NCI-H1048 (cell line): ENCODE data around the gene CASS4.
"Not testable (repeated sequence)": the region's sequence is repeated elsewhere in the genome, so short reads cannot be mapped to it uniquely, and the experiment has no call there.

Experiments
- DNase-seq: peaks from one replicate; lab custom pipeline; 2025; lab: John Stamatoyannopoulos, UW

CASS4 gene, protein sequence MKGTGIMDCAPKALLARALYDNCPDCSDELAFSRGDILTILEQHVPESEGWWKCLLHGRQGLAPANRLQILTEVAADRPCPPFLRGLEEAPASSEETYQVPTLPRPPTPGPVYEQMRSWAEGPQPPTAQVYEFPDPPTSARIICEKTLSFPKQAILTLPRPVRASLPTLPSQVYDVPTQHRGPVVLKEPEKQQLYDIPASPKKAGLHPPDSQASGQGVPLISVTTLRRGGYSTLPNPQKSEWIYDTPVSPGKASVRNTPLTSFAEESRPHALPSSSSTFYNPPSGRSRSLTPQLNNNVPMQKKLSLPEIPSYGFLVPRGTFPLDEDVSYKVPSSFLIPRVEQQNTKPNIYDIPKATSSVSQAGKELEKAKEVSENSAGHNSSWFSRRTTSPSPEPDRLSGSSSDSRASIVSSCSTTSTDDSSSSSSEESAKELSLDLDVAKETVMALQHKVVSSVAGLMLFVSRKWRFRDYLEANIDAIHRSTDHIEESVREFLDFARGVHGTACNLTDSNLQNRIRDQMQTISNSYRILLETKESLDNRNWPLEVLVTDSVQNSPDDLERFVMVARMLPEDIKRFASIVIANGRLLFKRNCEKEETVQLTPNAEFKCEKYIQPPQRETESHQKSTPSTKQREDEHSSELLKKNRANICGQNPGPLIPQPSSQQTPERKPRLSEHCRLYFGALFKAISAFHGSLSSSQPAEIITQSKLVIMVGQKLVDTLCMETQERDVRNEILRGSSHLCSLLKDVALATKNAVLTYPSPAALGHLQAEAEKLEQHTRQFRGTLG

DNA sequence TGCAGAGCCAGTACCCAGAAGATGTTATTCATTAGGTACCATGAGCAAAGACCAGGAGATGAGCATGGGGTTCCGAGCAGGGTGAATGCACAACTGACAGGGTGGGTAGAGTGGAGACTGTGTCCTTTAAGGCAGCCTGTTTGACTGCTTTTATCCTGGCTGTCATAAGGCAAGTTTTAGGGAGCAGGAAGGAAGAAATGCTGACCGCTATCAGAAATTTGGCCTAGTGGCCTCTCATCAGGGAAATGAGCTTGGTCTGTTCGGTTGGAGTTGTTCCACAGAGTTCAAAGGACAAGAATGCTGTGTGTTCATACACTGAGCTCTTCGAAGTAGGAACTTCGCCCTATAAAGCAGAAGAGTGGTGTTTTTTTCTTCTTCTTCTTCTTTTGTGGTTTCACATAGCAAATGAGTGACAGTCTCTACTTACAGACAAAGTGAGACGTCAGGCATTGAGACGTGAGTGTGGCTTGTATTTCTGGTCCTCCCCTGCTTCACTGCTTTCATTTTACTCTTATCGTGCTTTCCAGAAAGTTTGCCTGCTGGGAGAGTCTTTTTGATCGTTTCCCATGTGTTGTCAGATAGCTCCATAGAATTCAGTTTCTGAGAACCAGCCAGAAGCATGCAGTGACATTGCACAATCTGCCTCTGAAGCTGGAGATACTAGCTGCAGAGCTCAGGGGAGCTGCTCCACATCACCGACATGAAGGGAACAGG is at the start of gene CASS4:
TSS of gene CASS4 (plus strand) at position 502 of the 714 bp plus-strand sequence. CDS start at position 701, 199 bp downstream.
- no peak for DNase-seq

DNA sequence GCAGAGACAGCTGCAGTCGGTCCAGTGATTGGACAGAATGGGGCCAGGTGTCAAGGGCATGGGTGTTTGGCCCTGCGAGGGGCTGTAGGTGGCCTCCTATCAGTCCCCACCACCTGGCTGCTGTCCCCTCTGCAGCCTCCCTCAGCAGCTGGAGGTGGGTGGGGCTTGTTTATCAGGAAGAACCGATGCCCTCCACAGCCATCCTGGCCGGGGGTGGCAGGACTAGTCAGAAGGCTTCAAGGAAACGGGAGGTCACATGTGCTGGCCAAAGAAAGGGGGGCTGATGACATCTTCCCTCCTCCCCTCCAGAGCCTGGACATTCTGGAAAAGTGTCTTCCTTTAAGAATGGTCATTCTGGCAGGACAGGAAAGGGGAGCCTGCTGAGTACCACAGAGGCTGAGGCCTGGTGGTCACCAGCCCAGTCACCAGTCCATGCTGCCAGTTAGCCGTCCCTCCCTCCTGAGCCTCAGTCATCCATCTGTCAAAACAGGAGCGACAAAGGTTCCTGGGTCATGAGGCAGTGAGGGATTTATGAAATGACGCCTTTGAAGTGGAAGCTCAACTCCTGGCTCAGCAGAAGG is 49.1 kb upstream of the CASS4 start:
- DNase-seq, result no peak

DNA sequence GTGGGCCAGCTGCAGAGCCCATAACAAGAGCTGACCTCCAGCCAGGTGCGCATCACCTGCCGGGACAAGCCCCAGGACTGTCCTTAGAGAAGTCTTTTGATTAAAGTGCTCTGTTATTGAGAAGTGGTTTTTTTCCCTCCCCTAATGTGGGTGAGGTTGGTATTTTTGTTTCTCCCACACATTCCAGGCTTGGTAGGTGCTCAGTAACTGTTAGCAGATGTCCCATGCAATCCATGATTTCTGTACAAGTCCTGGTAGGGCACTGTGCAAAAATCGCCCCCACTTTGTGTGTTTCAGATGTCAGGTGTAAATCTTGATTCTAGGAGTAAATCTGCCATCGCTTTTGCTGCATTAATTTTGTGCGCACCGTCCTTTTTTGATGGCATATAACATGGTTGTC is 48.6 kb upstream of the CASS4 start:
- DNase-seq, result no peak

DNA sequence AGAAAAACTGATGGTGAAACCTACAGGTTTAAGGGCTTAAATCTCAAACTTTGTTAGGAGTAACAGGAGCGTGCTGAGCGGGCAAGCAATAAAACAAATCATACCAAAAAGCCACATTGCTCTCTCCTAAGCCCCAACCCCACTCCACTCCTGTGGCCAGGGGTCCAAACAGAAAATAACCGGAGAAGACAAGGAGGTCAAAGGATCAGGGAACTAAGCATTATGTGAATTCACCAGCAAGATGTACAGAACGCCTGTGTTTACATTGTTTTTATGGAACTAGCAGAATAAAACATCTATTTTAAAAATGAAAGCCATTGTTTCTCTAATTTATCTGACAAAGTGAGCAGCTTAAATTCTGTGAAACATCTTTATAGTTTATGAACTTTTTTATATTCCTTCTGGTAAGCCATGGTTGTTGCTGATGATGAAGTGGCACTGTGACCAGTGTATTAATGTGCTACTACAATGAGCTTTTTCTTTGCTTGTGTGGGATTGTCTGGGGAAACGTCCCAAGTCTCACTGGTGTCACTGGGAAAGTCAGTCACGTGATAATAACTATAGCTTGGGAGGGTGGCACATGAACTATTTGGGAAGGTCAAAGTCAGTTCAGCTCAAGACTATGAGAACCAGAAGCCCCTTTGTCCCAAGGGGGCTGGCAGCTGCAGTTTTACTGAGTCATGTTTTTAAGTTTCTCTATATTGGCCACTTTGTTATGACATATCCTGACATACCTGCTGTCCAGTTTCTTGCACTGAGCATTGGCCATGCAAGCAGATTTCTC is 43.5 kb upstream of the CASS4 start:
- DNase-seq, result no peak

DNA sequence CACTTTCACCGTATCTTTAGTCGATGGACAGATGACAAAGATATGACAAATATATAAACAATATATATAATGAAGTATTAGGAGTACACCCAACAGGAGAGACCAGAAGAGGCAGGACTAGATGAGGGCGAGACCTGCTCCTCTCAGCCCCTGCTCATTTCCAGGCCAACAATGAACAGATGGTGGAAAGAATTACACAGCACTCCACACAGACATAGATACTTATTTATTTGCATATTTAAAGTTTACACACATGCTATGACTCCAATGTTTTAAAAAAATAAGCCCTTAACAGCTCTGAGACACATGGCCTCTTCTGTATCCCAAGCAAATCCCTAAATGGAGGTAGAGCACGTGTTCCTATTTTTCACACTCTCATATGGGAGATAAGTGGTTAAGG is 42.9 kb upstream of the CASS4 start:
- no peak for DNase-seq

DNA sequence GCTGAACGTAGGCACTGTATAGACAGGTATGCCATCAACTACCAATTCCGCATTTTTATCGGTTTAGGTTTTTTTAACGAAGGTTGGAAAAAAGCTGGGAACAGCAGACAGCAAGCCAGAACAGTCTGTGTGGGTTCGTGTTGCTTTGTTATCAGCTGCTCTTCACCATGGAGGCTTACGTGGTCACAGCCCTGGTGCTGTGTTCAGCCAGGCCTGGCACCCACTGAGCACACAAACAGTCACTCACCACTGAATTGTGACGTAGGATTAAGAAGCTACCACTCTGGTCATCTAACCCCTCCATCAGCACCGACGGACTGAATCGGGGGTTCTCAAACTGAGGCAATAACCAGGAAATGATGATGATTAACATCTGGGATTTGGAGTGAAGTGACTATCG is 40.1 kb upstream of the CASS4 start:
- no peak for DNase-seq

DNA sequence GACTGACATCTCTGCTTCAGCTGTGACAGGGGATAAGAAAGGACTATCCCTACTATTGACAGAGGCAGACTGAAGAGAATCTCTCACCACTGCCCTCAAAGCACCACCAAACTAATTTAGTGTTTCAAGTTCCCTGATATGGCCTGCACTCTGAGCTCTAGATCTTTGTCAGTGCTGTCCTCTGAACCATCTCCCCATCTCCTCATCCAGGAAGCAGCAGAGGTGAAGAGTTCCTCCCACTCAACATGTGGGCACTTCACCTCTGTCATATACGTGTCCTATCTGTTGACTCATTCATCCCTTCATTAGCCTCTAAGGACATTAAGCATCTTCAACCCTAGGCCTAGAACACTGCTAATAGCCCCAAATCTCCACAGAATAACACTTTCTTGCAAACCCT is 39.2 kb upstream of the CASS4 start:
- no peak for DNase-seq

DNA sequence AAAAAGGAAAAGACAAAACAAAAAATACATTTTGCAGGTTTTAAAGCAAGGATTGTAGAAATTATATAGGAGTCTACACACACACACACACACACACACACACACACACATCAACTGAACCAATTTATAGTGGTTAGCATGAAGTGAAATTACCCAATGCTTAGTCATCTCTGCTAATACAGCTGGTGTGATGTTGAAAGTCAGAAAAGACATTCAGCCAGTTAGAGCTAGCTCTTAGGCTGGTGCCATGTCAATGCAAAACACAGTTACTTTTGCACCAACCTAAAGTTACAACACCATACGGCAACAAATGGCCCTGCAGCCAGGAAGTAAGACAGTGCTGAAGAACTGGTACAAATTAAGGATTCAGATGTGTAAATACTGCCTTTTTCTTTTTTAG is 38.1 kb upstream of the CASS4 start:
- DNase-seq, result no peak

DNA sequence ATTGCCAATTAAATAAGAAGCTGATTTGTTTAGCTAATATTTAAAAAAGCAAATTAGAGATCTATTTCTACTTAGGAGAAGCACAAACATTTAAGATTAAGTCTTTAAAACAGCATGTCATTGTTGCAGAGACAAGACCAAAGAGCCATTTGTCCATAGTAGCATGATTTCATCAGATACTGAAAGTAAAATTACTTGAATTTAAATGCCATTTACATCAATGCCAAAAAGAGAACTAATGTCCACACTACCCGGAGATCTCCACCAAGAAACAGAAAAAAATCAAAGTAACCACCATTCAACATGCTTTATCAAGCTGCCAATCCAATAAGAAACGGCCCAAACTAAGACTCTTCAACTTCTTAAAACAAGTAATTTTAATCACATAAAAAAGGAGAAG is 35.7 kb upstream of the CASS4 start:
- no peak for DNase-seq

DNA sequence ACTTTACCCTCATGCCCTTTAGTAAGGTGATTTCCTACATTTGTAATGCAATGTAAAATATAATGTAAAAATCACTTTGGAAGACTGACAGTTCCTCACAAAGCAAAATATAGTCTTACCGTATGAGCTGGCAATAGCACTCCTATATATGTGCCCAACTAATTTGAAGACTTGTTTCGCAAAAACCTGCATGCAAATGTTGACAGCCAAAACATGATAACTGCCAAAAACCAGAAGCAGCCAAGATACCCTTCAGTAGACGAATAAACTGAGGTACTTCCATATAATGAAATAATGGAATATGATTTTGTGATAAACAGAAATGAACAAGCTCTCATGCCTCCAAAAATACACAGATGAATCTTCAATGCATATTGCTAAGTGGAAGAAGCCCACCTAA is 33.7 kb upstream of the CASS4 start:
- no peak for DNase-seq

DNA sequence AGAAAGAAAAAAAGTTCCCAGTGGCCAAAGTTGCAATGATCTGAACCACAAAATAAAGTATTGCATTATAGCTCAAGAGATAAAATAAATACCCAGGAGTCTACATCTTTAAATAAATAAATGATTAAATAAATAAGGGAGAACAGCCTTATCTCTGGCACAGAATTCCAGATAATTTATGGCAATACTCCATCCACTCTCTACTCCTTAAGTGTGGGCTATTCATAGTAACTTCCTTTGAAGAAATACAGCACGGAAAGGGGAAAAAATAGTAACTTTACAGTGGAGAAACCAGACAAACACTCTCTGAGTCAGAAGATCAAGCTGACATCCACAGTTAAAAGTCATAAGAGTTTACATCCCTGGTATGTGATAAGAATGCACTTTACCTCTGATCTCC is 31.7 kb upstream of the CASS4 start:
- no peak for DNase-seq

DNA sequence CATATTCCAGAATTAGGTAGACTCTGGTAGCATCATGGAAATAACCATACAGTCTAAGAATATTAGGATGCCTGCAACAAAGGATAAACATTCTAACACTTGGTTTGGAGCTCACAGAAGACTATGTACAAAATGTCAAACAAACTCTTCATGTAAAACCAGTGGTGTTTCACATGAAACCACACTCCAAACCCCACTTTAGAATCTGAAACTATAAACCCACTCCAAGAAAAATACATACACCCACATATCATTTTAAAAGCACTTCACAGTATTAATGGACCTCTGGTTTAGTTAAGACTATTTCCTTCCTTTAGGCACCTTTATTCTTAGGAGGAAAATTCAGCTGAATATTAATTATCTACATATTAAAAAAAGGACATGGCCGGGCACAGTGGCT is 30.6 kb upstream of the CASS4 start:
- DNase-seq, result no peak

DNA sequence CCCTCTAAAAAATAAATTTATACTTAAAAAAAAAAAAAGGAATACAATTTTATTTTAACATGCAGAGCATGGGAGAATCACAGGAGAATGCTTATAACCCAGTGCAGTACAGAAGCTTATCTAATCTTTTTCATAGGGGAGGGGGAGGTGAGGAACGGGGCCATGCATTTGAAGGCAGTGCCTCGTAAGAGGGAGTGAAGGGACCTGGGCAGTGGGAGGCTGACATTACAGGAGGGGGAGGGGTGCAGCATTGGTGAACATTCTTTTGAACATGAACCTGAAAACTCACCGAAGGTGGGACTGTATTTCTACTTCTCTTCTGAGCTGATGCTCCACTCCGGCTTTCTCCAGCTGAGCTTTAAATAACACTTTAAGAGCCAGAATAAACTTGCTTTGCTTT is 29.4 kb upstream of the CASS4 start:
- no peak for DNase-seq

DNA sequence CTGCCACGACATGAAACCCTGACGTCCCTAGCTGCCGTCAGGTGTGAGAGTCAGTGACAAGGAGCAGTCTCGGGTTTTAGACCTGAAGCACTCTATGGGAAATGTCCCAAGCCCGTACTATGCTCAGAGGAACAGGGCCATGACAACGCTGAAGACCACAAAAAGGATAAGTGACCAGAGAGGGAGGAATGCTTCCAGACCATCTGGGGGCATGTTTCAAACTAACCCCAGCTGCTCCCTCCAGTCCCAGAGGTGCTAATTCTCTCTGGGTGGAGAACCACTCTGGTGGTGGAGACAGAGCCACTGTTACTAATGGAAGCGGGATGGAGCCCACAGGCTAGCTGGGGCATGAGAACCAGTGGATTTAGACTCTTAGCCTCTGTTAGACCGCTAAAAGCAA is 28.7 kb upstream of the CASS4 start:
- no peak for DNase-seq

DNA sequence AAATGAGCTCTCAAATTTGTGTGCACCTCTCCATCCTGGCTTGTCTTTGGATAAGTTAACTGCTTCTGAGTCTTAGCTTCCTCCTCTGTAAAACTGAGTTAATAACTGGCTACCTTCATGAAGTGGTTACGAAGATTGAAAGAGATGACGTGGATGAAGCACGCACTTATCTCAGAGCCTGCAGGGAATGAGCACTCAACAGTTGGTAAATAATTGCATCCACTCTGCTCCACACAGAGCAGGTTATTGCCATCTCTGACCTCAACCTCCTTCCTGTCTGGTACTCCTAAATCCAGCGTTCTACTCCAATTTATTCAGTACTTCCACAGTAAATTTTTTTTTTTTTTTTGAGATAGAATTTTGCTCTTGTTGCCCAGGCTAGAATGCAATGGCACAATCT is 26.9 kb upstream of the CASS4 start:
- DNase-seq, result no peak

DNA sequence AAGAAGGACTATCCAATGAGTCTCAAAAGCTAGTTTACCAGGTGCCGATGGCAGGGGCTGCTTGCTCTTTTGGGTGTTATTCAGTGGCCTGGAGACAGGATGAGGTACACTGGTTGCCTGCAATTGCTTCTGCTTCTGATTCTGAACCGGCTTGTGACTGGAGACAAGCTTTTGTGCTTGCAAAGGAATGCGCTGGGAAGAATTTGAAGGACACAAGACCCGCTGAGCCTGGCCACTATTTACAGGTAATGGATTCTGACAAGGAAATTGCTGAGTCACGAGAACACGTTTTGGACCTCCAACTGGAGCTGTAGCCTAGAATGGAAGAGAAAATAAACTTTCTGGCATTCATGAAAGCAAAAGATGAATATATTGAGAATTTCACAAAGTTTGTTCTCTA is 25.8 kb upstream of the CASS4 start:
- DNase-seq, result no peak

DNA sequence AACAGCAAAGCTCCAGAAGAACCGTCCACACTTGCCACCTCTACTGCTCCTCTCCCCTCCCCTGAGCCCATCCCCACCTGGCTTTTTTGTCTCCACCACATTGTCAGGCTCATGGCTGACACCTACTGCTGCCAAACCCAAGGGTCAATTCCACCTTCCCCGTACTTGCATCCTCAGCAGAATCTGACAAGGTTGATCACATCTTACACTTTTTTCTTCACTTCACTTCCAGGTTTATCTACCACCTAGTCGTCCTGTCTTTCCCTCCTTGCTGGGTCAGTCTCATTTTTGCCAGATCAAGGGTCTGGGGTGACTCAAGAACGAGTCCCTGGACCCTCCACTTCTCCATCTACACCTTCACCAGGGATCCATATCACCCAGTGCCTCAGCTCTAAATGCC is 23.2 kb upstream of the CASS4 start:
- DNase-seq, result no peak

DNA sequence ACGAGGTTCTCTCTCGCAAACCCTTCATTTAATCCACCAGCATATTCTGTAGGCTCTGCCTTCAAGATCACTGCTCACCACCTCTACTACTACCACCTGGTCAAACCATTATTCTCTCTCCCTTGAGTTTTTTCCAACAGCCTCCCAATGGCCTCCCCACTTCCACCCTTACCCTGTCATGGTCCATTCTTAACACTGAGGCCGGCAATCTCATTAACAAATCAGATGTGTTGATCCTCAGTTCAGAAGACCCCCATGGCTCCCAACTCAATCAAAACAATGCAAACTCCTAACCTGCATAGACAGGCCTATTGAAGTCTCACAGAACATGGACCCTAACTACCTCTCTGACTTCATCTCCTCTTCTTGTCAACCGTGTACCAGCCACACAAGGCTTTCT is 22.3 kb upstream of the CASS4 start:
- no peak for DNase-seq

DNA sequence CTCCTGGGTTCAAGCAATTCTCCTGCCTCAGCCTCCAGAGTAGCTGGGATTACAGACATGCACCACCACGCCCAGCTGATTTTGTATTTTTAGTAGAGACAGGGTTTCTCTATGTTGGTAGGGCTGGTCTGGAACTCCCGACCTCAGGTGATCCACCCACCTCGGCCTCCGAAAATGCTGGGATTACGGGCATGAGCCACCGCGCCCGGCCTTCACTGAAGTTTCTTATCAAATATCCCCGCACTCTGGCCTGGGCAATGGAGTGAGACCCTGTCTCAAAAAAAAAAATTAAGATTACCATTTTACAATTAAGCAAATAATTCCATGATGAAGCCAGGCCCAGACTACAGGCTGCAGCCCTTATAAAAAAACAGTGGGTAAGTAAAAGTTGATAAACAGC is 21.7 kb upstream of the CASS4 start:
- DNase-seq, result not testable (repeated sequence)

DNA sequence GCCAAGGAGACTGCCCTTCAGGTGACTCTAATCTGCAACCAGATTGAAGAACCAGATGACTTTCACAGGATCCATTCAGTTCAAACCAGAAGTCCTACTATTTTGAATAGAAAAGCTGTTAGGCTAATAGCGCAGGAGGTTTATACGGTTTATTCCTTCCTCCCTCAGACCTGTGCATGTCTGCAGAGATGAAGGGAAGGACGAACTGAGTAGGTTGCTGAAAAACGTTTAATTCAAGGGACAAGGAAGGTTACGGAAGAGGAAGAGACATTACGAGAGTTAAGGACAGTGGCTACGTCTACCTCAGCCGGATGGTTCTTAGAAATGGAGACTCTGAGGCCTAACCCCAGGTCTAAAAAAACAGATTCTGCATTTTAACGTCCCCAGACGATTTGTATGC is 21.0 kb upstream of the CASS4 start:
- no peak for DNase-seq

DNA sequence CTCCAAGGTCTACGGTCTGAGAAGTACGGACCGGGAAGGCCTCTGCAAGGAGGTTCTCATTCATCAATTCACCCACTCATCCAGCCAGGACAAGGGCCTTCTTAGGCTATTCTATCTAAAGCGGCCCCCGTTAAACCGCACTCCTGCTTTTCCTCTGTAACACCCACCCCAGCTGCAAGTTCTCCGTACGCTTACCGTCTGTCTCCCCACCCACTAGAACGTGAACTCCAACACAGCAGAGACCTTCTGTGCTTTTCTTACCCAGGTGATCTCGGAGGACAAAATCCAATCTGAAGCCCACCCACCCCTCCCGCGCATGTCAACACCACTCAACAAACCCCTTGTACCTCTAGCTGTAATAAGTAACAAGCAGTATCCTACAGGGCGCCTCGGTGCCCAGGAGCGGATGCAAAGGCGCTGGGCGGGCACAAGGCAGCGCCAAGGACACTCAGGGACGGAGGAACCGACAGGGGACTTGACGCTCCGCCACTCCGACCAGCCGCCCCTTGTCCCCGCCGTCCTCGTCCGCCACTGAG is 20.4 kb upstream of the CASS4 start:
- no peak for DNase-seq
